HG02870 (cell line): Measurements from ENCODE around the gene C1orf185.
"Not testable (repeated sequence)": the region's sequence is repeated elsewhere in the genome, so short reads cannot be mapped to it uniquely, and the experiment has no call there.

Experiments
- ATAC-seq: cut with Tn5 transposase; IDR thresholded peaks from one replicate; pipeline ENCODE4 v1.9.1; 2021; ENCODE audit warnings: mild to moderate bottlenecking, moderate library complexity; ENCODE audit not compliant: unreplicated experiment

The C1orf185 gene

GRCh38 chr1:51101976-51102375 is at the start of gene C1orf185:
Gene C1orf185 (plus strand): TSS chr1:51102228. CDS start chr1:51102234, 6 bp downstream.
- ATAC-seq, result no peak

GRCh38 chr1:51058858-51059257 is 43.2 kb upstream of the C1orf185 start:
- ATAC-seq, result no peak

GRCh38 chr1:51061231-51061918 is 40.7 kb upstream of the C1orf185 start:
- ATAC-seq, result no peak

DNA sequence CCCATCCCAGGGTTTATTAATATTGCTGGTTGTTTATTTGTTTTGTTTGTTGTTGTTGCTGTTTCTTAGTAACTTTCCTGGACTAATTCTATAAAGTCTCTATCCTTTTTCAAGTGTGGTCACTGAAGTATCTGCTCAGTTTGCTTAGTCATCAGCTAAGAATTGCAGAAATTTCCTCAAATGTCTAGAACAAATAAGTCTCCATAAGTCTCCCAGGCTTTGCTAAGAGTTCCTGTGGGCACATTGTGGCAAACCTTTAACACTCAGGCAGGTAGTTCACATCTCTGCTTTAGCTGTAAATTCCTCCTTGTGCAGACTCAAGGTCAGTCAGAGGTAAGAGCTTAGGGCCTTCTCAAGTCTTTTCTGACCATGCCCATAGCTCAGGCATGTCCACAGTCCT is 38.9 kb upstream of the C1orf185 start:
- ATAC-seq, result no peak

DNA sequence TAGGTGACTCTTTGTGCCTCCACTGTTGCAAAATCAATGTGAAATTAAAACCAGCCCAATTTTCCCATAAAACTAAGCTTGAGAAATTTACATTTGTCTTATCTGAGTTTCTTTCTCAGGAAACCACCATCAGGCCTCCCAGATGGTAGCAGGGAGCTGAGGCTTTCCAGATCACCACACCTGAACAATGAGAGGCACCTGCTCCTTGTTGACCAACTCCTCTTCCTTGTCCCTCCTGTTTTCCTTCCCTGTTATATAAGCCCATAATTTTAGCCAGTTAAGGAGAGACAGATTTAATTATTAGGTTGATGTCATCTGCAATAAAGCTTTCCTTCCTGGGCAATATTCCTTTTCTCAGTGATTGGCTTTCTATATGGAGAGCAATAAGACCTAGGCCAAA is 32.0 kb upstream of the C1orf185 start:
- no peak for ATAC-seq

GRCh38 chr1:51070640-51071039 is 31.4 kb upstream of the C1orf185 start:
- no peak for ATAC-seq

DNA sequence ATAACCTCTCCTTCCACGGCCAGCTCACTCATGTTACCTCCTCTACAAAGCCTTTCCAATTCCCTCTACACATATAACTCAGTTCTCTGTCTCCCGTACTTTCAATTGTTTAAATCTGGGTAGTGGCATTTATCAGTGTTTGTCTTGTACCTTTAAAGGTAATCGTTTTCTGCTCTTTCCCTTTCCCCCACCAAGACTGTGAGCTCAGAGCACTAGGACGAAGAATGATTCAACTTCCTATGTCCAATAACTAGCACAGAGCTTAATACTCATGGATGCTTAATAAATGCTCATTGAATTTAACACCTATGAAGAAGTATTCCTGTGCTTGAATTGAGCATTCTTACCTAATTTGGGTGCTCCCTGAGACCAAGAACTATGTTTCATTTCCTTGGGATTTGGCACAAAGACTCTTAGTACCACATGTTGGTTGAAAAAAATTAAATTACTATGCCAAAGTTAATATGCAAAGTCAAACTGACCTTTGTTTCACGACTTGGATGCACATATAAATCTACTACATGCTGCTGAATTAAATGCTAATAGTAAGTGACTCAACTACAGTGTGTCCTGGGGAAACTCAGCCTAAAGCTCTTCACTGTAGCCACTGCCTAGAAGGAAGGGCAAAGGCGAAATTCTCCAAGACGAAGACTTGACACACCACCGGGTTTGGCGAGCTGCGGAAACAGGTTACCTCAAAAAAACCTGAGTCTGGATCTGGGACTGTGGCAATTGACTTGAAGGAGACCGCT is 30.6 kb upstream of the C1orf185 start:
- no peak for ATAC-seq

GRCh38 chr1:51072043-51072439 is 30.0 kb upstream of the C1orf185 start:
- ATAC-seq, result no peak

GRCh38 chr1:51072651-51073050 is 29.4 kb upstream of the C1orf185 start:
- no peak for ATAC-seq

- no peak for ATAC-seq
Measured at GRCh38 chr1:51073456-51073855, 28.6 kb upstream of the C1orf185 start.

GRCh38 chr1:51086496-51087271 is 15.3 kb upstream of the C1orf185 start:
- no peak for ATAC-seq

DNA sequence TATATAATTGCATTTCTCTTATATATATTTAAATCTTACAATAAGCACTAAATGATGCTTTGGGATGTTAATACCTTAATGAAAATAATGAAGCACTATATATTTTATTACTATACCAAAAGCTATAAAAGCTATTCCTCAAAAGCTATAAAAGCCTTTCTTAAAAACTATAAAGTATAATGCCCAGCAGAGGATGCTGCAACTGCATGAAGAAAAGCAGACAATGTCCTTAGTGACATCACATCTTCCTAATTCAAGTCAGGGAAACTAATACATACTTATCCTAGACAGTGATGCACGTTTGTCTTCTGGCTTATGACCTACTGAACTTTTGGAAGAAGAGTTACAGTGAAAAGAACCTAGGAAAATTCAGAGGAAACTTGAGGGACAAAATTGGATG is 13.6 kb upstream of the C1orf185 start:
- ATAC-seq, result no peak

- no peak for ATAC-seq
Measured at GRCh38 chr1:51093581-51093980, 8.4 kb upstream of the C1orf185 start.

DNA sequence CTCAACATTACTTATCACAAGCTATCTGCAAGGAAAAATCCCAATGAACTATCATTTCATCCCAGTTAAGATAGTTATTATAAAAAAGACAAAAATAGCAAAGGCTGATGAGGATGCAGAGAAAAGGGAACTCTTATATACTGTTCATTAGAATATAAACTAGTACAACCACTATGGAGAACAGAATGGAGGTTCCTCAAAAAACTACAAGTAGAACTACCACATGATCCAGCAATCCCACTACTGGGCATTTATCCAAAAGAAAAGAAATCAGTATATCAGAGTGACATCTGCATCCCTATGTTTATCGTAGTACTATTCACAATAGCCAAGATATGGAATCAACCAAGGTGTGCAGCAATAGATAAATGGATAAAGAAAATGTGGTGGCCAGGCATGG is 4.9 kb upstream of the C1orf185 start:
- ATAC-seq, result no peak

GRCh38 chr1:51100264-51100880 is 1.7 kb upstream of the C1orf185 start:
- ATAC-seq, result peak; percentile 81

- no peak for ATAC-seq
Measured at GRCh38 chr1:51114137-51114536, 12.1 kb downstream of the C1orf185 start.

- ATAC-seq, result no peak
Measured at GRCh38 chr1:51115714-51116404, 13.8 kb downstream of the C1orf185 start.

DNA sequence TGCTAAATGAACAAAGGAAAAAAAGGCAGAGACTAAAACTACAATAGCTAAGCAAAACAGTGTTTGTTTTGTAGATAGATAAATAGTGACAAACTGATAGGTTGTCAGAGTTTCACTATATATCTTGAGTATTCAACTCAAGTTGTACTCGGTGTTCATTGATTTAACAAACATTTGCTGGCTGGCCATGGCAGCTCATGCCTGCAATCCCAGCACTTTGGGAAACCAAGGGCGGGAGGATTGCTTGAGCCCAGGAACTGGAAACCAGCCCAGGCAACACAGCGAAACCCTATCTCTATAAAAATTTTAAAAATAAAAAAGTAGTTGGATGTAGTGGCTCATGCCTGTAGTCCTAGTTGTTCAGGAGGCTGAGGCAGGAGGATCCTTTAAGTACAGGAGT is 17.3 kb downstream of the C1orf185 start:
- ATAC-seq, result no peak

DNA sequence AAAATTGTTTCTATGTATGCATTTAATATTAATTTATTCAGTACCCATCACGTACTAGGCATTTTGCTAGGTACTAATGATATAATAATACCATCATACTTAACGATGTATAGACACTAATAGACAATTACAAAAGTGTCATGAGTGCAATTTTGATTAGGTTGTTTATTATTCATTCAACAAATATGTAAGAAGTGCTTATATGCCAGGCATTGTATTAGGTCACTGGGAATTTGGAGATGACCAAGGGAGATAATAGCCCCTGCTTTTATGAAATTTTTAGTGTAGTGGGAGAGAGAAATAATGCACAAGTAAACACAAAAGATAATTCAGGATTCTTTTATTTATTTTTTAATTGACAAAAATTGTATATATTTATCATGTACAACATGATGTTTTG is 18.6 kb downstream of the C1orf185 start:
- no peak for ATAC-seq

DNA sequence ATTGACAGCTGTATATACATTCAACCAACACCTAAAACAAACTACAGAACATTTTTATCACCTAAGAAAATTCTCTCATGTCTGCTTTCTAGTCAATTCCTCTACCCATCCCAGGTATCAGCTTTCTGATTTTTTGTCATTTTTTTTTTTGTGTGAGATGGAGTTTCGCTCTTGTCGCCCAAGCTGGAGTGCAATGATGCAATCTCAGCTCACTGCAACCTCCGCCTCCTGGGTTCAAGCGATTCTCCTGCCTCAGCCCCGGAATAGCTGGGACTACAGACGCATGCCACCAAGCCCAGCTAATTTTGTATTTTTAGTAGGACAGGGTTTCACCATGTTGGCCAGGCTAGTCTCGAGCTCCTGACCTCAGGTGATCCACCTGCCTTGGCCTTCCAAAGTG is 25.1 kb downstream of the C1orf185 start:
- ATAC-seq, result not testable (repeated sequence)

GRCh38 chr1:51131185-51131584 is 29.2 kb downstream of the C1orf185 start:
- ATAC-seq, result no peak
